Small intestine (tissue), 16 donors: ENCODE measurements around the gene SEC14L6. TPM values are rescaled to one million over a fixed set of nuclear protein-coding genes. Genes with fewer than 3 reads are reported as not detected.
"Not testable (repeated sequence)": the region's sequence is repeated elsewhere in the genome, so short reads cannot be mapped to it uniquely, and the experiment has no call there.

Experiments used
- DNase-seq, 2 donors: peaks; one replicate each; pipeline versions ENCODE4 v3.0.0 to v3.0.0-alpha.2; 2013
- FAIRE-seq: peaks from 2 replicates; lab custom pipeline; 2012; peaks lifted over from hg19 to GRCh38; lab: Jason Lieb, UNC
- H3K27ac ChIP-seq, 3 donors: one replicate each; pipeline ENCODE4 v1.5.1; 2013; ENCODE audit warnings: low read length in 2 of 3, mild to moderate bottlenecking in 2 of 3, control low read depth in 1 of 3, inconsistent platforms in 1 of 3, low read depth in 1 of 3, moderate library complexity in 1 of 3
- H3K27me3 ChIP-seq, 3 donors: one replicate each; pipeline ENCODE4 v1.6.1; 2013; ENCODE audit warnings: low read length in 3 of 3, inconsistent platforms in 1 of 3; ENCODE audit not compliant: control insufficient read depth in 3 of 3, insufficient read depth in 3 of 3
- H3K36me3 ChIP-seq, 3 donors: one replicate each; pipeline ENCODE4 v1.6.1; 2013; ENCODE audit warnings: low read length in 3 of 3, inconsistent platforms in 1 of 3, low read depth in 1 of 3, mild to moderate bottlenecking in 1 of 3, moderate library complexity in 1 of 3; ENCODE audit not compliant: control insufficient read depth in 3 of 3, insufficient read depth in 2 of 3
- H3K4me1 ChIP-seq, 3 donors: one replicate each; pipeline ENCODE4 v1.6.1; 2013; ENCODE audit warnings: low read length in 2 of 3, inconsistent platforms in 1 of 3, low read depth in 1 of 3, mild to moderate bottlenecking in 1 of 3, moderate library complexity in 1 of 3; ENCODE audit not compliant: control insufficient read depth in 3 of 3, insufficient read depth in 2 of 3
- H3K4me3 ChIP-seq, 3 donors: one replicate each; pipeline ENCODE4 v1.5.1; 2013; ENCODE audit warnings: low read length in 3 of 3, control low read depth in 1 of 3, inconsistent platforms in 1 of 3, low read depth in 1 of 3, mild to moderate bottlenecking in 1 of 3, moderate library complexity in 1 of 3
- H3K9me3 ChIP-seq, 2 donors: one replicate each; pipeline ENCODE4 v1.6.1; 2013; ENCODE audit warnings: low read depth in 1 of 2, low read length in 1 of 2; ENCODE audit not compliant: control insufficient read depth in 2 of 2, insufficient read depth in 1 of 2
- WGBS, 3 donors: extraction: QIAGEN DNeasy Blood & Tissue Kit; methylation state at CpG; one replicate each; pipeline ENCODE4 v1.1.7; 2013; 5-methylcytosine and 5-hydroxymethylcytosine counted together
- long read RNA-seq, 10 donors: transcript quantifications; one replicate each; lab custom pipeline, GENCODE V29; 2026
- polyA plus RNA-seq, 4 donors: library from polyadenylated mRNA; stranded (reverse) in 3 of 4; unstranded in 1 of 4; fragments of 200-250 nt in 3 of 4; fragments of 120-200 nt in 1 of 4; gene quantifications; one replicate each; pipeline versions ENCODE4 v1.2.1 to v1.2.3, GENCODE V29; 2013
- donor health status: healthy with polysubstance abuse.
- donor health status: control.
- donor health status: control.
- donor health status: Bipolar disorder and iron deficiency.
- donor health status: healthy.

SEC14L6 gene
- polyA plus RNA-seq: 1 to 10 TPM in 1 of 4 donors, under 1 TPM in 1, not detected in 2; 0.15 to 1.2 TPM
- long read RNA-seq, donor 1: 0 reads
- long read RNA-seq, donor 2: 0 reads
- long read RNA-seq, donor 3: 0 reads
- long read RNA-seq, donor 4: 0 reads
- long read RNA-seq, donor 5: 0 reads
- long read RNA-seq, donor 6: 0 reads
- long read RNA-seq, donor 7: 0 reads
- long read RNA-seq, donor 8: 0 reads
- long read RNA-seq, donor 9: 0 reads
- long read RNA-seq, donor 10: 0 reads

DNA sequence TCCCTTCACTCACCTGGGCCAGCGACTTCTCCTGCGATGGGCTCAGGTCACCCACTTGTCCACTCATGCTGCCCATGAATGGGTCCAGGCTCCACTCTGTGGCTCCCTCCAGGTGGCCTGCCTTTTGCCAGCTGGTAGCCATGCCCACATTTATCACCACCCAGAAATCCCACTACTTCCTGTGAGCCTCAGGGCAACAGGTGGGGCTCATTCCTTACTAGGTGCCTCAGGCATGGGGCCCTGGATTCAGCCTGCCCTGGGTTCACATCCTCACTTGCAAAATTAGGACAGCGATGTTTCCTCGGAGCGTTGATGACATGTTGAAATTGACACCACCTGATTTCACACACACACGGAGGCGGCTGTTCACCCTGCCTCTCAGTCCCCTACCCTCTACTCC is at the start of gene SEC14L6:
Gene SEC14L6 (minus strand): TSS at position 126 of the 400 bp plus-strand sequence. CDS start 59 bp downstream, at position 67.
- peaks cover 0 to 7% (median 0%) of the 10 kb centered on the region in 3 donors for H3K4me1 ChIP-seq
- peaks cover 2 to 17% (median 8%) of the 10 kb centered on the region in 3 donors for H3K27me3 ChIP-seq
- peaks cover 0 to 2% (median 0%) of the 10 kb centered on the region in 3 donors for H3K36me3 ChIP-seq
- no peaks in the 10 kb centered on the region for H3K9me3 ChIP-seq
- no peak within 1 kb of the TSS for H3K27ac ChIP-seq
- H3K4me3 ChIP-seq: no peak within 1 kb of the TSS
- 92 to 96% (median 92%) methylated on average over 7 of the region's 7 CpGs for WGBS, 3 donors
- no peak for DNase-seq
- FAIRE-seq: no peak

DNA sequence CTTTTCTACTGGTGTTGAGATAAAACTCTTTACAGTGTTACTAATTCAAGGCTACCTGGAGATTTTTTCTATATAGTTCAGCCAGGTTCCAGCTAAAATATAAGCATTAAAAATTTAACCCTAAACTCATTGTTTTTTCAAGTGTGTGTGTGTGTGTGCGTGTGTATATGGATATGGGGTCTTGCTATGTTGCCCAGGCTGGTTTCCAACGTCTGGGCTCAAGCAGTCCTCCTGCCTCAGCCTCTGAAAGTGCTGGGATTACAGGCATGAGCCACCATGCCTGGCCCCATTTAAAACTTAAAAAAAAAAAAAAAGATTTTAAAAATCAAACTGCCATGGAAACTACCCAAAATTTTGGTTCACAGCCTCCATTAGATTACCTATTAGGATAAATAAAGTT is 49.7 kb upstream of the SEC14L6 start:
- Histone ChIP-seq H3K27me3 (no peaks in the 10 kb centered on the region), H3K27ac (no peak overlapping the region), H3K4me1 (peaks cover 0 to 4% (median 0%) of the 10 kb centered on the region in 3 donors), H3K9me3 (no peaks in the 10 kb centered on the region), H3K4me3 (no peak overlapping the region), H3K36me3 (no peaks in the 10 kb centered on the region)
- 49 to 57% (median 52%) methylated on average over 2 of the region's 2 CpGs for WGBS, 3 donors
- no peak for DNase-seq
- no peak for FAIRE-seq

DNA sequence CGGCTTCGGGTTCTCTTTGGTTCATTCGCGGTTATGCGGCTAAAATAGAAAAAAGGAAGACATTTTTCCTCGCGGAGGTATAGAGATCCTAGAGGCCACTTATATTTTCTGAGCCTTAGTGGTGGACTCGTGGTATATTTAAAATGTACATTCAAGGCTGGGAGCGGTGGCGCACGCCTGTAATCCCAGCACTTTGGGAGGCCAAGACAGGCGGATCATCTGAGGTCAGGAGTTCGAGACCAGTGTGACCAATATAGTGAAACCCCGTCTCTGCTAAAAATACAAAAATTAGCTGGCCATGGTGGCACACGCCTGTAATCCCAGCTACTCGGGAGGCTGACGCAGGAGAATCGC is 45.8 kb upstream of the SEC14L6 start:
- not testable (repeated sequence) for H3K27me3 ChIP-seq, H3K27ac ChIP-seq, FAIRE-seq, H3K9me3 ChIP-seq, H3K4me3 ChIP-seq, DNase-seq
- Histone ChIP-seq H3K4me1 (peaks cover 0 to 13% (median 6%) of the 10 kb centered on the region in 3 donors), H3K36me3 (peaks cover 0 to 21% (median 6%) of the 10 kb centered on the region in 3 donors)
- WGBS, 3 donors: 28 to 34% (median 30%) methylated on average over 18 of the region's 18 CpGs

DNA sequence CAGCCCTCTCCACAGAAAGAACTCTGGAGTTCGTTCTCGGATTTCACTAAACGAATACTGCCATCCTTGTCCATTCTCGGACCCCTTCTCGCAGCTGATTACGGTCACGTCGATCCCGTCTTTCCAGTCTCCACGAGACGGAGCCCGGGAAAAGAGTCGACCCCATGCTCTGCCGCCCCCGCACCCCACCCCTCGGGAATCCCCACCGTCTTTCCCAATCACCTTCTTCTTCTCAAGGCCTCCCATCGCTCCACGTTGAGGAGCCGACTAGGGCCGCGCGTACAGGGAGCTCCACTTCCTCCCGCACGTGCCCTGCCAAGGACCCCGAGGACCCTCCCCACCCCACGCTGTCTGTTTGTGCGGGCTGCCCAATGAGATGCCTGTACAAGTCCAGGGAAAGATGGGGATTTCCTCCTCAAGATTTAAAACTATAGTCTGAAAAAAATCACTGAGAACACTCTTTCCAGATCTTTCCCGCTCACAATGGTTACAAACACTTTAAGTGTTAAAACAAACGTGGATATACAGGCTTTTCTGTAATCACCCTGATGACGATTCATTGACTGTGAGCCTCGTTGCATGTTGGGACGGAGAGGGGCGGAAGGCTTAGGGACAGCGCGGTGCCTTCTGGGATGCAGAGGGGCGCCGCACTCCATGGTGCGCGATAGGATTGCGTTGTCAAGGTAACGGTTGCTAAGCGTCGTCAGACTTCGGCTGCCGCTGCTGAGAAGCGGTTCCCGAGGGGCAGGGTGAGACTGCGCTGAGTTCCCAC is 45.2 kb upstream of the SEC14L6 start, which contains the start of gene PES1:
Gene PES1 (minus strand): TSS at position 323 of the 772 bp plus-strand sequence. CDS start 77 bp downstream, at position 246.
- FAIRE-seq (peak; percentile 36), DNase-seq (peak; percentile 98 to 99)
- 0% methylated on average over 49 of the region's 49 CpGs for WGBS, 3 donors
- peaks cover 0 to 13% (median 6%) of the 10 kb centered on the region in 3 donors for H3K4me1 ChIP-seq
- H3K9me3 ChIP-seq: no peaks in the 10 kb centered on the region
- no peaks in the 10 kb centered on the region for H3K27me3 ChIP-seq
- peak within 1 kb of the TSS; percentile 69 to 74 (median 70) for H3K4me3 ChIP-seq
- H3K36me3 ChIP-seq: peaks cover 4 to 26% (median 11%) of the 10 kb centered on the region in 3 donors
- H3K27ac ChIP-seq: peak within 1 kb of the TSS in 2 of 3 donors; percentile 65 to 73

DNA sequence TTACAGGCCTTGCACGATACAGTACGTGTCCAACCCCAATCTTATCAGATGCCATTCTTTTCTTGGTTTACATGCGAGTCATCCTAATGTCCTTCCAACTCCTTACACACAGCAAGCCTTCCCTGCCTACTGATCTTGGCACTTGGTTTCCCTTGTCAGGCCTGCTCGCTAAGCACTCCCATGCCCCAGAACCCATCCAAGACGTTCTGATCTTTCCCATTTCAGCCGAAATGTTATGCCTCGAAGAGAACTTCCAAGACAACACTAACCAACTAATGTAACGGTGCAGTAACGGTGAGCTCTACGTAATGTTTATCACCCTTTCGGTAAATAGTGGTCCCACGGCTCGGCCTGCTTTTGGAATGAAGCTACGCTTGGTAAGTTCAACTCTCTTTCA is 44.6 kb upstream of the SEC14L6 start:
- DNase-seq (peak in 1 of 2 donors; percentile 9), FAIRE-seq (no peak)
- Histone ChIP-seq H3K27me3 (no peaks in the 10 kb centered on the region), H3K4me3 (peak overlapping the region; percentile 69 to 74 (median 70)), H3K36me3 (peaks cover 4 to 32% (median 15%) of the 10 kb centered on the region in 3 donors), H3K27ac (peak overlapping the region in 2 of 3 donors; percentile 65 to 73), H3K9me3 (no peaks in the 10 kb centered on the region), H3K4me1 (peaks cover 0 to 13% (median 6%) of the 10 kb centered on the region in 3 donors)
- WGBS, 3 donors: 2 to 5% (median 4%) methylated on average over 14 of the region's 14 CpGs

DNA sequence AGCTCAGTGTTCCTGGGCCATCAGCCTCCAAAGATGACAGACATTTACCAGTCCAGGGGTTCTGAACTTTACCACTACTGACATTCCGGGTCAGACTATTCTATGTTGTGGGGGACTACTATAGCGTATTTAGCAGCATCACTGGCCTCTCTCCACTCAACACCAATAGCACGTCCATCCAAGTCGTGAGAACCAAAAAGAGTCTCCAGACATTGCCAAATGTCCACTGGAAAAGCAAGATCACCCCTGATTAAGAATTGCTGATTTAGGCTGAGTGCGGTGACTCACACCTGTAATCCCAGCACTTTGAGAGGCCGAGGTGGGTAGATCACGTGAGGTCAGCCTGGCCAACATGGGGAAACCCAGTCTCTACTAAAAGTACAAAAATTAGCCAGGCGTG is 39.9 kb upstream of the SEC14L6 start:
- Histone ChIP-seq H3K4me3 (no peak overlapping the region), H3K36me3 (peaks cover 16 to 79% (median 31%) of the 10 kb centered on the region in 3 donors), H3K9me3 (no peaks in the 10 kb centered on the region), H3K4me1 (peaks cover 0 to 9% (median 6%) of the 10 kb centered on the region in 3 donors), H3K27me3 (no peaks in the 10 kb centered on the region), H3K27ac (no peak overlapping the region)
- no peak for FAIRE-seq
- DNase-seq: no peak
- 90 to 95% (median 94%) methylated on average over 8 of the region's 8 CpGs for WGBS, 3 donors

DNA sequence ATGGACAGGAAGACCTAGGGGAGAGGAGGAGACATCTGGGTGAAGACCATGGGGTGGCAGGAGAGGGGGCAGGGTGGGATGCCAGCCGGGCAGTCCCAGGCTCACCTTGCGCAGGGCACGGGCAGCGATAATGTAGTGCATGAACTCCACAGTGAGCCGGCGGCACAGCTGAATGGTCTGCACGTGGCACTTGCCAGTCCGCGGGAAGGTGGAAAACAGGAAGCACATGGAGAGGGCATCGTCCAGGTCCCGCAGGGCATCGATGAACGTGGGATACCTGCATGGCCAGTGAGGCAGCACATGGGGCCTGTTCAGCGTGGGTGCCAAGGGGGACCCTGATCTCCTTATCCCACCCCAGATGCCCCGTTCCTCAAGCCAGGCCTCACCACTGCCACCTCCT is 37.9 kb upstream of the SEC14L6 start:
- WGBS, 3 donors: 94 to 99% (median 97%) methylated on average over 15 of the region's 15 CpGs
- Histone ChIP-seq H3K4me3 (no peak overlapping the region), H3K27me3 (no peaks in the 10 kb centered on the region), H3K9me3 (no peaks in the 10 kb centered on the region), H3K36me3 (peaks cover 34 to 99% (median 41%) of the 10 kb centered on the region in 3 donors), H3K4me1 (no peaks in the 10 kb centered on the region), H3K27ac (no peak overlapping the region)
- DNase-seq: no peak
- no peak for FAIRE-seq

DNA sequence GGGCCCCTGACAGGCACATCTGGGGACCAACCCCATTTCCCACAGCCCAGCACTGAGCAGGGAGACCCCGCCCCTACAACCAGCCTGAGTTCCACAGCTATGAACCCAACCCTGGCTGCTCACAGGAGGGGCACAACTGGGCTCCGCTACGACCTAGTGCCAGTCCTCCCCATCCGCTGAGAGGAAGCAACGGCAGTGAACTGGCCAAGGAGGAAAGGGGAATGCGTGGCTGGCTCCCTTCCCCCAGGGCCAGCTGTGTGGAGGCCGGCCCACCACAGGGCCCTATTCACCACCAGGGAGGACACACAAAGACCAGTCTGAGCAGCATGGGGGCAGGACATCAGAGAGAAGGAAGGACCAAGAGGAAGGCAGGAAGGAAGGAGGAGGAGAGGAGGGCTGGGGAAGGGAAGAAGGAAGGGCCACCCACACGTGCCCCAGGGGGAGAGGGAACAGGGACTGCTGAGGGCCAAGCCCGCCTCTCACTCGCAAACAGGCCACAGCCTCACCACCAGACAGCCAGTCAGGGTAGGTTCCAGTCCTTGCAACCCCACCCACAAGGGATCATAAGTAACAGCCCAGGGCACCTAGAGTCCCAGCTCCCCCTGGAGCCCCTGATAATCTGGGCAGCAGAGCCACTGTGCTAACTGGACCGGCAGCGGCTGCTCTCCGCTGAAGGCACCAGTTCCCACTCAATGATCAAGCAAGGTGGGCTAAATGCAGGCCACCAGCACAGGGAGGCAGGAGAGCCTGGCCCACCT is 36.4 kb upstream of the SEC14L6 start:
- peaks cover 42 to 99% (median 42%) of the 10 kb centered on the region in 3 donors for H3K36me3 ChIP-seq
- no peaks in the 10 kb centered on the region for H3K4me1 ChIP-seq
- H3K4me3 ChIP-seq: no peak overlapping the region
- no peaks in the 10 kb centered on the region for H3K9me3 ChIP-seq
- DNase-seq: no peak
- no peak overlapping the region for H3K27ac ChIP-seq
- H3K27me3 ChIP-seq: no peaks in the 10 kb centered on the region
- FAIRE-seq: no peak
- WGBS, 3 donors: 75 to 91% (median 86%) methylated on average over 13 of the region's 13 CpGs
